Panc1 (cell line): ENCODE data around the gene ZNF599. TPM values are rescaled to one million over a fixed set of nuclear protein-coding genes. Genes with fewer than 3 reads are reported as not detected.

Source experiments
- ATAC-seq: fragments of 200-7000 bp; cut with Tn5 transposase; 2 replicates; pipeline ENCODE4 v1.9.1; 2020; ENCODE audit warnings: mild to moderate bottlenecking, moderate library complexity
- BruUV-seq: library from RNA; stranded (reverse); fragments of 400-500 nt; replicated peaks from 2 replicates; lab custom pipeline; 2021; lab: Mats Ljungman, UMichigan
- CTCF ChIA-PET: fragments of 300-600 bp; sonication (Branson Sonifier 250); formaldehyde crosslinking; loops from one replicate; lab custom pipeline; 2022; ENCODE audit warnings: antibody characterized with exemption; lab: Charles Lee
- POLR2A ChIA-PET: fragments of 300-600 bp; sonication (Branson Sonifier 250); formaldehyde crosslinking; loops from one replicate; lab custom pipeline; 2022; ENCODE audit warnings: antibody characterized with exemption; lab: Charles Lee
- DNase-seq: peaks from one replicate; pipeline ENCODE4 v3.0.0-alpha.2; 2010; ENCODE audit warnings: low read depth, low spot score
- H3K27ac ChIP-seq: 2 replicates; pipeline ENCODE4 v1.5.1; 2011; ENCODE audit warnings: mild to moderate bottlenecking, low read length, inconsistent platforms
- H3K27me3 ChIP-seq: fragments of 200-500 bp; sonication (Bioruptor generic); 2 replicates; pipeline ENCODE4 v1.6.0; 2014; ENCODE audit warnings: low read length, inconsistent platforms; ENCODE audit not compliant: control insufficient read depth, insufficient read depth
- H3K36me3 ChIP-seq: fragments of 200-500 bp; sonication (Bioruptor generic); 2 replicates; pipeline ENCODE4 v1.5.1; 2014; ENCODE audit warnings: inconsistent platforms, mild to moderate bottlenecking, low read length, moderate library complexity; ENCODE audit not compliant: control insufficient read depth, insufficient read depth
- H3K4me1 ChIP-seq: 2 replicates; pipeline ENCODE4 v1.5.1; 2011; ENCODE audit warnings: inconsistent platforms, mild to moderate bottlenecking, low read length, moderate library complexity; ENCODE audit not compliant: control insufficient read depth, insufficient read depth
- H3K4me3 ChIP-seq, 2 experiments: 2 replicates each; pipeline ENCODE4 v1.5.1; 2011 to 2012; ENCODE audit warnings: low read depth in 2 of 2, low read length in 2 of 2, mild to moderate bottlenecking in 2 of 2, inconsistent platforms in 1 of 2, moderate library complexity in 1 of 2
- H3K9me3 ChIP-seq: fragments of 200-500 bp; sonication (Bioruptor generic); 2 replicates; pipeline ENCODE4 v1.5.1; 2014; ENCODE audit warnings: low read depth, mild to moderate bottlenecking, inconsistent platforms, low read length, moderate library complexity; ENCODE audit not compliant: control insufficient read depth, insufficient read depth
- CTCF ChIP-seq: fragments of 450-650 bp; IDR thresholded peaks from 2 replicates; pipeline ENCODE4 v1.5.1; 2017; ENCODE audit warnings: mild to moderate bottlenecking
- POLR2AphosphoS5 ChIP-seq: IDR thresholded peaks from 2 replicates; pipeline ENCODE4 v1.6.1; 2012; ENCODE audit warnings: mild to moderate bottlenecking, low read depth, low read length, moderate library complexity
- REST ChIP-seq, 2 experiments: IDR thresholded peaks; 2 replicates each; pipeline ENCODE4 v1.6.1; 2011 to 2012; ENCODE audit warnings: low read depth in 2 of 2, control low read depth in 1 of 2, low read length in 1 of 2, mild to moderate bottlenecking in 1 of 2, moderate library complexity in 1 of 2; ENCODE audit not compliant: insufficient read depth in 1 of 2
- SIN3A ChIP-seq: IDR thresholded peaks from 2 replicates; pipeline ENCODE4 v1.6.1; 2012; ENCODE audit warnings: low read depth, mild to moderate bottlenecking, low read length, moderate library complexity, borderline replicate concordance; ENCODE audit not compliant: insufficient read depth
- TCF7L2 ChIP-seq: IDR thresholded peaks from 2 replicates; pipeline ENCODE4 v1.6.1; 2011; ENCODE audit warnings: mild to moderate bottlenecking, low read depth, low read length, inconsistent platforms
- in situ Hi-C: cut with HindIII; loops from 2 replicates; pipeline ENCODE4 v1.10.0; 2016; ENCODE audit warnings: low sequenced_read_pairs, low pct_unique_long_range_greater_than_20kb
- intact Hi-C: fragments of 100-400 bp; cut with micrococcal nuclease; formaldehyde crosslinking; loops from one replicate; pipeline ENCODE4 v1.10.0; 2022; ENCODE audit not compliant: unreplicated experiment
- total RNA-seq: library from RNA; stranded (reverse); gene quantifications from one replicate; pipeline ENCODE4 v1.2.1, GENCODE V29; 2021; ENCODE audit not compliant: unreplicated experiment

The ZNF599 gene
- total RNA-seq, 1 experiment from 2014 or later = 8.2 TPM

DNA sequence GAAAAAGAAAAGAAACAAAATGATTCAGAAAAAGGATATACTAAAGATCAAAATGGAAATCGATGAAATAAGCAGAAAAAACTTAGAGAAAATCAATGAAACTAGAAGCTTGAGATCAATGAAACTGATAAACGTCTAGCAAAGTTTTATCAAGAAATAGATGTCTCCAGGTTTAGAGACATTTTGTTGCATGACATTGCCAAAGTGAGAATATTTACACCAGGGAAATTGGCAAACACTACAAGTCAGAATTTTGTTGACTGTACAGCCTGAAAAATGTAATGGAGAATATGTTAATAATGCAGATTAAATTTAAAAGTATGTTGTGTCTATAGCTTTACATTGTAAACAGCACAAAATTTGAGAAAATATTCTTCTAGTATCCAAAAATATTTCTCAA is 5.3 kb upstream of the ZNF599 start:
- intact Hi-C loops (no loop called here), in situ Hi-C loops (no loop called here)
- no peak for TF ChIP-seq CTCF
- no peak for TF ChIP-seq REST (IDR thresholded peaks at IDR 0.05; ENCODE audit: insufficient read depth in 1 of 2, low read depth in 2 of 2, low read length in 1 of 2)
- TF ChIP-seq POLR2AphosphoS5 = no peak
- TF ChIP-seq TCF7L2 = no peak
- ATAC-seq (no peak), DNase-seq (no peak)
- H3K27ac ChIP-seq = no peak overlapping the region
- no peaks in the 10 kb centered on the region for H3K27me3 ChIP-seq
- H3K36me3 ChIP-seq = no peaks in the 10 kb centered on the region
- H3K4me3 ChIP-seq = no peak overlapping the region
- BruUV-seq = no TSS peak
- CTCF ChIA-PET = no interaction called here
- POLR2A ChIA-PET = no interaction called here
- H3K4me1 ChIP-seq = no peaks in the 10 kb centered on the region
- peaks cover 11% of the 10 kb centered on the region; the same call in 1 of the 2 replicates for H3K9me3 ChIP-seq

- no TSS peak for BruUV-seq
- peaks cover 6% of the 10 kb centered on the region; the same call in 1 of the 2 replicates for H3K4me1 ChIP-seq
- intact Hi-C loops (no loop called here), in situ Hi-C loops (no loop called here)
- H3K27me3 ChIP-seq = no peaks in the 10 kb centered on the region
- H3K27ac ChIP-seq = no peak overlapping the region
- peaks cover 11% of the 10 kb centered on the region; the same call in 1 of the 2 replicates for H3K9me3 ChIP-seq
- POLR2A ChIA-PET = no interaction called here
- no peak for DNase-seq
- H3K36me3 ChIP-seq = no peaks in the 10 kb centered on the region
- no peak overlapping the region for H3K4me3 ChIP-seq
- CTCF ChIA-PET = no interaction called here
- no peak for TF ChIP-seq TCF7L2
- TF ChIP-seq POLR2AphosphoS5 = no peak
- no peak for TF ChIP-seq REST (IDR thresholded peaks at IDR 0.05; ENCODE audit: insufficient read depth in 1 of 2, low read depth in 2 of 2, low read length in 1 of 2)
- TF ChIP-seq SIN3A = no peak
- no peak for TF ChIP-seq CTCF
- no peak for ATAC-seq
These were observed 1.8 kb upstream of the ZNF599 start for GRCh38 chr19:34774857-34775256.
